SHP77 treated with DMSO at 0.1 percent for 48 hours (cell line): Measurements from ENCODE around the gene L1TD1.
"Not testable (repeated sequence)": the region's sequence is repeated elsewhere in the genome, so short reads cannot be mapped to it uniquely, and the experiment has no call there.

ENCODE experiments used
- DNase-seq: peaks from one replicate; lab custom pipeline; 2025; lab: John Stamatoyannopoulos, UW

L1TD1 gene

DNA sequence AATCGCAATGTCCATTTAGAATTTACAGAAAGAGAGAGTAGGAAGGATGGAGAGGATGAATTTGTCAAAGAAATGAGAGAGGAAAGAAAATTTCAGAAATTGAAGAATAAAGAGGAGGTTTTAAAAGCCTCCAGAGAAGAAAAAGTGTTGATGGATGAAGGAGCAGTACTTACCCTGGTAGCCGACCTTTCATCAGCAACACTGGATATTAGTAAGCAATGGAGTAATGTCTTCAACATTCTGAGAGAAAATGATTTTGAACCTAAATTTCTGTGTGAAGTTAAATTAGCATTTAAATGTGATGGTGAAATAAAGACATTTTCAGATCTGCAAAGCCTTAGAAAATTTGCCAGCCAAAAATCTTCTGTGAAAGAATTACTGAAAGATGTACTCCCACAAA is 12.5 kb downstream of the L1TD1 start:
- DNase-seq = no peak

GRCh38 chr1:62208087-62208486 is 13.4 kb downstream of the L1TD1 start:
- DNase-seq = no peak

DNA sequence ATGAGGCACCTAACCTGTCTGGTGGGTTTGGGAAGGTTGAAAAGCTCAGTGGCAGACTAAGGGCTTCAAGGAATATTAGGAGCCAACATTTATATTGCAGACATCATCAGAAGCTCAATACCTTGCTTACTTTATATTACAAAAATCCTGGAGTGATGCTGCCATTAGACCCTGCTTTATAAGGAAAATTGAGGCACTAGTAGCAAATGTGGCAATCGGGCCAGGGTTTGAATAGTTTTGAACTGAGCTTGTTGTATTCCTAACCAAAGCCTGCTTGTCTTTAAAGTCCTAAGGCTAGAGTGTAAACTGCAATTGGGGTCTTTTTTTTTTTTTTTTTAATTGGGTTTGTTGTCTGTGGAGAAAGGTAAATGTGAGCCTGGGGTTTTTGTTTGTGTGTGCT is 14.3 kb downstream of the L1TD1 start:
- no peak for DNase-seq

DNA sequence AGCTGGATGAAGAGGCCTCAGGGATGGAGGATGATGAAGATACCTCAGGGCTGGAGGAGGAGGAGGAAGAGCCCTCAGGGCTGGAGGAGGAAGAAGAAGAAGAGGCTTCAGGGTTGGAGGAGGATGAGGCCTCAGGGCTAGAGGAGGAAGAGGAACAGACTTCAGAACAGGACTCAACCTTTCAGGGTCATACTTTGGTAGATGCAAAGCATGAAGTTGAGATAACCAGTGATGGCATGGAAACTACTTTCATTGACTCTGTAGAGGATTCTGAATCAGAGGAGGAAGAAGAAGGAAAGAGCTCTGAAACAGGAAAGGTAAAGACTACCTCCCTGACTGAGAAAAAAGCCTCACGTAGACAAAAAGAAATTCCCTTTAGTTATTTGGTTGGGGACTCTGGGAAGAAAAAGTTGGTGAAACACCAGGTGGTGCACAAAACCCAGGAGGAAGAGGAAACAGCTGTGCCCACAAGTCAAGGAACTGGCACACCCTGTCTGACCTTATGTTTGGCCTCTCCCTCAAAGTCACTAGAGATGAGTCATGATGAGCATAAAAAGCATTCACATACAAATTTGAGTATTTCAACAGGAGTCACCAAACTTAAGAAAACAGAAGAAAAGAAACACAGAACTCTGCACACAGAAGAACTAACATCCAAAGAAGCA is 15.4 kb downstream of the L1TD1 start:
- DNase-seq = no peak

DNA sequence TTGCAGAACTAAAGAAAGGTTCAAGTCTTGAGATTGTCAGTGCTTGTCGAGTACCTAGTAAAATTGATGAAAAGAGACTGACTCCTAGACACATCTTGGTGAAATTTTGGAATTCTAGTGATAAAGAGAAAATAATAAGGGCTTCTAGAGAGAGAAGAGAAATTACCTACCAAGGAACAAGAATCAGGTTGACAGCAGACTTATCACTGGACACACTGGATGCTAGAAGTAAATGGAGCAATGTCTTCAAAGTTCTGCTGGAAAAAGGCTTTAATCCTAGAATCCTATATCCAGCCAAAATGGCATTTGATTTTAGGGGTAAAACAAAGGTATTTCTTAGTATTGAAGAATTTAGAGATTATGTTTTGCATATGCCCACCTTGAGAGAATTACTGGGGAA is 16.3 kb downstream of the L1TD1 start:
- no peak for DNase-seq

GRCh38 chr1:62212411-62212810 is 17.8 kb downstream of the L1TD1 start:
- DNase-seq = no peak

DNA sequence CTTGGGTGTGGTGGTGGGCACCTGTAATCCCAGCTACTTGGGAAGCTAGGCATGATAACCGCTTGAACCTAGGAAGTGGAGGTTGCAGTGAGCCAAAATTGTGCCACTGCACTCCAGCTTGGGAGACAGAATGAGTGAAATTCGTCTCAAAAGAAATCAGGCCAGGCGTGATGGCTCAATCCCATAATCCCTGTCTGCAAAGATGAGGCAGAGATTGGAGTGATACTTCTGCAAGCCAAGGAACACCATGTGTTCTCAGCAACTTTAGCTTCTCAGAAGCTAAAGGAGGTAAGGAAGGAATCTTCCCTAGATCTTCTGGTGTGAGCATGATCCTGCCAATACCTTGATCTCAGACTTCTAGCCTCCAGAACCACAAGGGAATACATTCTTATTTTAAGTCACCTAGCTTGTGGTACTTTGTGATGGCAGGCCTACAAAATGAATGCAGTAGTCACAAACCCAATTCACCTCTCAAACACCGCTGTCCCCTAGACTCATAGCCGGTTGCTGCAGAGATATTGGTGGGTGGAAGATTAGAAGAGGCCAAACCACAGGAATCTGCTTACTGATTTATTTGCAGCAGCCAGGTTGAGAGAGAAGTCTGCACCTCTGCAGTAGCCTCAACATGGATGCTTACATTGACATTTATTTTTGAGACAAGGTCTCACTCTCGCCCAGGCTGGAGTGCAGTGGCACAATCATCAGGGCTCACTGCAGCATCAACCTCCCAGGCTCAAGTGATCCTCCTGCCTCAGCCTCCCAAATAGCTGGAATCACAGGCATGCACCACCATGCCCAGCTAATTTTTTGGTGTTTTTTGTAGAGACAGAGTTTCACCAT is 18.6 kb downstream of the L1TD1 start:
- DNase-seq = no peak

- no peak for DNase-seq
Observed at GRCh38 chr1:62218604-62219003, 24.0 kb downstream of the L1TD1 start.

DNA sequence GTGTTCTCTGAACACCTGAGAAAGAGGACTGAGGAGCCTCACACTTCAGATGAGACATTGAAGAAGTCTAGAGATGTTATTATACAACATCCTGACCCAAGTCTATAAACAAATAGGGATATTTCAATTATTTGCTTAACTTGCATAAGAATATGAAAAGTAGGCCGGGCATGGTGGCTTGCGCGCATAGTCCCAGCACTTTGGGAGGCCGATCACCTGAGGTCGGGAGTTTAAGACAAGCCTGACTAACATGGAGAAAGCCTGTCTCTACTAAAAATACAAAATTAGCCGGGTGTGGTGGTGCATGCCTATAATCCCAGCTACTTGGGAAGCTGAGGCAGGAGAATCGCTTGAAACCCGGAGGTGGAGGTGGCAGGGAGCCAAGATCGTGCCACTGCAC is 25.8 kb downstream of the L1TD1 start:
- DNase-seq = not testable (repeated sequence)

DNA sequence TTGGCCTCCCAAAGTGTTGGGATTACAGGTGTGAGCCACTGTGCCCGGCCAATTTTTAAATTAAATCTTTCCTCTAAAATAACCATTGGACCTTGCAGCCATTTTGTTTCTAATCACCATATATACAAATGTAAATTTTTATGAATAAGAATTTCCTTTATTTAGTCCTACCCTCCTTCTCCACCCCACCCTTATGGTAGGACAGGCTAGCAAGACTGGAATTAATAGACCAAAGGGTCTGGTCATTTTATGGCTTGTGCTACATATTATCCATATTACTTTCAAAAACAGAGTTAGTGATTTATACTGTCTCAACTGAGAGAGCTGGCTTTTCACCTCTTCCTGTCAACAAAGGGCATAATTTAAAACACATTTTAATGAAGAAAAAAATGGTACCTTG is 26.5 kb downstream of the L1TD1 start:
- no peak for DNase-seq

GRCh38 chr1:62222321-62222720 is 27.7 kb downstream of the L1TD1 start:
- no peak for DNase-seq

DNA sequence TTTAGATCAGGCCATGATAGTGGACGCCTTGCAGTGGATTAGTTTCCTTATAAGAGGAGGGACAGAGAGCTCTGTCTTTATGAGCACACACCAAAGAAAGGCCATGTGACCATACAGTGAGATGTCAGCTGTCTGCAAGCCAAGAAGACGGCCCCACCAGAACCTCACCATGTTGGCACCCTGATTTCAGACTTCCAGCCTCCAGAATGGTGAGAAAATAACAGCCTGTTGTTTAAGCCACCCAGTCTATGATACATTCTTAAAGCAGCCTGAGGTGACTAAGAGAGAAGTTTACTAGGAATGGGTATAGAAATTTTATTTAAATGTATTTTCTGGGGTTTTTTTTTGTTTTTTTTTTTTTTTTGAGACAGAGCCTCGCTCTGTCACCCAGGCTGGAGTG is 29.5 kb downstream of the L1TD1 start:
- DNase-seq = no peak

DNA sequence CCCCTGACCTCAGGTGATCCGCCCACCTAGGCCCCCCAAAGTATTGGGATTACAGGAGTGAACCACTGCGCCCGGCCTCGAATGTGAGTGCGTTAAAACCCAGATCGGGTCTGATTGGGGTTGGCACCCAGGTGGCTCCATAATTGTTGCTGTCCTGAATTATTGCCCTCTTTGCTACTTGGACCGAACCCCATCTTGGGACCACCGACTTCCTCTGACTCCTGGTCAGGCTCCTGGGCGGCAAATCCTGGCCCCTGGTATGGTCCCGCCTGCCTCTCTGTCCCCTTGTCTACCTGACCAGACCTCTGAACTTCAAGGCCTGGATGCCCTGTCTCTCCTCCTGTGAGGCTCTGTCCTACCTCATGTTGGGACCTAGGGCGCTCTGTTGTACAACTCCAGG is 32.8 kb downstream of the L1TD1 start:
- DNase-seq = no peak

DNA sequence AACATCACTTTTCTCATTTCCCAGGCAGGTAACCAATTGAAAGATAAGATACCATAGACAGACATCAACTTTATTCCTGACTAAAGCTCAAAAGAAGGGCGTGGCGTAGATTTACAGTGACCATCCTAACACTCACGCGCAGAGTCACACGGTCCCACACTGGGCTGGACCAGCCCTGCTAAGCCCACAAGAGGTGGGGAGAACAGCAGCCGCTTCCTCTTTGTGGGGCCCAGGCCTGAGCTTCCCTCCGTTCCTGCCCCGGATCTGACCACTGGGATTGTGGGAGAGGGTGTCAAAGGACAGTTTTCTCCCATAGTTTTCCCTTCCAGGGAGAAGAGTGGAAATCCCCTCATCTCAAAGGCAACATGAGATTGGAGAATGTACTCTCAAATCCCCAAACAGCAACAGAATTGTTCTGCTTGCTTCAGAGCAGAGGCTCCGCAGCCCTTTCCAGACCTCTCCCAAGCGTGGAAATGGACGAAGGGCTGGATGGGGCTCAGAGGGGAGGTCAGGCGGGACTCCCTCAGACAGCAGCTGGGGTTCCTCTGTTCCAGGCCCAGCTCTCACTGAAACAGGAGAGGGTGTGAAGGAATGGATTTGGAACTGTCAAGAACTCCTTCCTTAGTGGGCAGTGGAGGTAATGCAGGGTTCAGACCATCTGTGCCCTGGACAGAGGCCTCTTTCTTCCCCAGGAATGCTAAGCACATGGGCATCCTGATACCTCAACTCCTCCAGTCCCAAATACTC is 33.7 kb downstream of the L1TD1 start:
- DNase-seq = no peak

DNA sequence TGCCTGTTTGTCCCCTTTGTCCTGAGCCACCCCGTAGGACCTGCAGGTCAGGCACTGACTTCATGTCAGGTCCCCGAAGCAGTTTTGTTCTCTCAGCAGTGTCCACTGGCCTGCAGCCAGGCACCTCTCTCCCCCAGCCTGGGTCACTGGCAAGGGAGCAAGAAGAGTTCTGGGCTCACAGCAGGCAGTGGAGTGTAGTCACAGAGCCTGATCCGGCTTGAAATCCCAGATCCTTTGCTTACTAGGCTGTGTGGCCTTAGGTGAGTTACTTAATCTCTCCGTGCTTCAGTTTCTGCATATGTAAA is 34.2 kb downstream of the L1TD1 start:
- DNase-seq = no peak

- DNase-seq = no peak
Observed at GRCh38 chr1:62229468-62229867, 34.8 kb downstream of the L1TD1 start.

GRCh38 chr1:62229932-62230331 is 35.3 kb downstream of the L1TD1 start:
- no peak for DNase-seq

GRCh38 chr1:62230718-62231117 is 36.1 kb downstream of the L1TD1 start:
- no peak for DNase-seq

DNA sequence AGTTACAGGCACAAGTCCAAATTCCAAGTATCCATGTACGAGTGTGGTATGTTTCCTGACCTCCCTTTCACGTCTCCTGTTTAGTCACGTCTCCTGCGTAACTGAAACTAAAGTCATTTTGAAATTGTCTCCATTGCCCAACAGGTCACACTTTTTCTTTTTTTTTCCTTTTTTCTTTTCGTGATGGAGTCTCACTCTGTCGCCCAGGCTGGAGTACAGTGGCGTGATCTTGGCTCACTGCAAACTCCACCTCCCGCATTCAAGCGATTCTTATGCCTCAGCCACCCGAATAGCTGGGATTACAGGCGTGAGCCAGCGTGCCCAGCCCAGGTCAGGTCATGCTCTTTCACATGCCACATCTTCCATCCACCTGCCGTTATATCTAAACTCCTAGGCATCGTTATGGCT is 38.2 kb downstream of the L1TD1 start:
- no peak for DNase-seq

- no peak for DNase-seq
Observed at GRCh38 chr1:62233926-62234450, 39.3 kb downstream of the L1TD1 start.

DNA sequence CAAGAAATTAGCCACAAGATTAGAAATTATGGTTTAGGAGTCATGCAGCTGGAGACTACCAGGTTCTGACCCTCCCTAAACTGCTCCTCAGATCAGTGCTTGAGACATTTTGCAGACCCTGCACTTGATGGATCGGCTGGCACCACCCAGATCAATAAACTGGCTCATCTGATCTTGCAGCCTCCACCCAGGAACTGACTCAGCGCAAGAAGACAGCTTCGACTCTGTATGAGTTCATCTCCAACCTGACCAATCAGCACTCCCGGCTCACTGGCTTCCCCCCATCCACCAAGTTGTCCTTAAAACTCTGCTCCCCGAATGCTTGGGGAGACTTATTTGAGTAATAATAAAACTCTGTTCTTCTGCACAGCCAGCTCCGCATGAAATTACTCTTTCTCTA is 40.0 kb downstream of the L1TD1 start:
- no peak for DNase-seq

- DNase-seq = no peak
Observed at GRCh38 chr1:62235576-62235975, 40.9 kb downstream of the L1TD1 start.

DNA sequence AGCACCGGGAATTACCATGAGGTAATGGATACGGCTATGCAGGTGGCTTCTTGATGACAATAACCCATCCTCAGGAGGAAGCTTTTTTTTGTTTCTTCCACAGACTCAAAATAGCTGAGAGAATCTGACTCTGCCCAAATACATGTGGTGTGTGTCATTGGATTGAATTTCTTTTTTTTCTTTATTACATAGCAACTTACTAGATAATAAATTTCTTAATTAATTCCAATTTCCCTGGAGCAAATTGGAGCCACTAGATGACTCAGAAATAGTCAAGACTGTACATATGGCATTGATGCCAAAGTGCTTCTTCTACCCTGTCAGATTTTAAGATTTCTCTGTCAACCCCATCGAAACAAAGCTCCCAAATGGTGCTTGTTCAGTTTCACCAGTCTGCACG is 42.7 kb downstream of the L1TD1 start:
- no peak for DNase-seq
